NOMO-1 (cell line): Measurements from ENCODE around the gene PCDHGA2.
"Not testable (repeated sequence)": the region's sequence is repeated elsewhere in the genome, so short reads cannot be mapped to it uniquely, and the experiment has no call there.

Experiments used
- DNase-seq, 2 experiments: peaks; one replicate each; lab custom pipeline; 2025; ENCODE audit not compliant: unreplicated experiment in 2 of 2; lab: John Stamatoyannopoulos, UW

Gene PCDHGA2

DNA sequence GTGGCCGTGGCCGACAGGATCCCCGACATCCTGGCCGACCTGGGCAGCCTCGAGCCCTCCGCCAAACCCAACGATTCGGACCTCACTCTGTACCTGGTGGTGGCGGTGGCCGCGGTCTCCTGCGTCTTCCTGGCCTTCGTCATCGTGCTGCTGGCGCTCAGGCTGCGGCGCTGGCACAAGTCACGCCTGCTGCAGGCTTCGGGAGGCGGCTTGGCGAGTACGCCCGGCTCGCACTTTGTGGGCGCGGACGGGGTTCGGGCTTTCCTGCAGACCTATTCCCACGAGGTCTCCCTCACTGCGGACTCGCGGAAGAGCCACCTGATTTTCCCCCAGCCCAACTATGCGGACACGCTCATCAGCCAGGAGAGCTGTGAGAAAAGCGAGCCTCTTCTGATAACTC, 7.5 kb downstream of the PCDHGA2 start:
- not testable (repeated sequence) for DNase-seq

DNA sequence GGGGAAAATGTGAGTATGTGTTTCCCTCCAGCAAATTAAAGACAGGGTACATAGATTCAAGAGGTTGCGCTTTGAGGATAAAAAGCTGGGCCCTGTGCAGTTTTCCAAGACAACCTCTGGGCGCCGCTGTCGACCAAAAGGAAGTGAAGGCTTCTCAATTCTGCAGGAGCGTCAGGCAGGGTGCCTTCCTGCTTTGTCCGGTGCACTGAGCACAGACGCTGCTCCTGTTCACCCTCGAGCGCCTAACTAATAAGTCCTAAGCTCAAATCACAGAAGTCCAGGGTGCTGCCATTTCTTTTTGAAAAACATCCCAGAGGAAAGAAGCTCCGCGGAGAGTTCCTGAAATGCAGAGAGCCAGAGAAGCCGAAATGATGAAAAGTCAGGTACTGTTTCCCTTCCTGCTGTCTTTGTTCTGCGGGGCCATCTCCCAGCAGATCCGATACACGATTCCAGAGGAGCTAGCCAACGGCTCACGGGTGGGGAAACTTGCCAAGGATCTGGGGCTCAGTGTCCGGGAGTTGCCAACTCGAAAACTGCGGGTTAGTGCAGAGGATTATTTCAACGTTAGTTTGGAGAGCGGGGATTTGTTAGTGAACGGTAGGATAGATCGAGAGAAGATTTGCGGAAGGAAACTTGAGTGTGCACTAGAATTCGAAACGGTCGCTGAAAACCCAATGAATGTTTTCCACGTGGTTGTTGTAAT, 11.5 kb downstream of the PCDHGA2 start, which contains the start of gene PCDHGB1:
Gene PCDHGB1, plus strand, starts transcription at position 183 of the 703 bp plus-strand sequence. Its CDS starts 162 bp downstream, at position 345.
- DNase-seq, result no peak

DNA sequence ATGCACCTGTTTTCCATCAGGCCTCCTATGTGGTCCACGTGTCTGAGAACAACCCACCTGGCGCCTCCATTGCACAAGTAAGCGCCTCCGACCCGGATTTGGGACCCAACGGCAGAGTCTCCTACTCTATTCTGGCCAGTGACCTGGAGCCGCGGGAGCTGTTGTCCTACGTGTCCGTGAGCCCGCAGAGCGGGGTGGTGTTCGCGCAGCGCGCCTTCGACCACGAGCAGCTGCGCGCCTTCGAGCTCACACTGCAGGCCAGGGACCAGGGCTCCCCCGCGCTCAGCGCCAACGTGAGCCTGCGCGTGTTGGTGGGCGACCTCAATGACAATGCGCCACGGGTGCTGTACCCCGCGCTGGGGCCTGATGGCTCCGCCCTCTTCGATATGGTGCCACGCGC, 13.0 kb downstream of the PCDHGA2 start:
- DNase-seq, result no peak

DNA sequence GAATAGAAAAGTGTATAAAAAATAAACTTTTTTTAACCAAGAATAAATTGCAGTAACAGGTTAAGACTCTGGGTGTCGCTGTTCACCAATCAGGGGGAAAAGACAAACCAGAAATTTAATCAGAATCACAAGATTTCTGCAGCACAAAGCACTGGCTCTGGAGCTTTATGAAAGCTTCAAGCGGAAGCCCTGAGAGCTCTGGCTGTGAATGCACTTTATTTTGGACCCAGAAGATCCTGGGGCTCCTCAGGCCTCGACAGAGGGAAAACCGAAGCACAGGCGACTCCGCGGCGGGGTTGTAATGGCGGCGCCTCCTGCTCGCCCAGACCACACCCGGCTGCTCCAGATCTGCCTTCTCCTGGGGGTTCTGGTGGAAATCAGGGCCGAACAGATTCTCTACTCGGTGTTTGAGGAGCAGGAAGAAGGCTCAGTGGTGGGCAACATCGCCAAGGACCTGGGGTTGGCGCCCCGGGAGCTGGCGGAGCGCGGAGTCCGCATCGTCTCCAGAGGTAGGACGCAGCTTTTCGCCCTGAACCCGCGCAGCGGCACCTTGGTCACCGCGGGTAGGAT, 16.4 kb downstream of the PCDHGA2 start, which contains the start of gene PCDHGA4:
Gene PCDHGA4, plus strand, starts transcription at position 122 of the 570 bp plus-strand sequence. Its CDS starts 87 bp downstream, at position 209.
- no peak for DNase-seq

DNA sequence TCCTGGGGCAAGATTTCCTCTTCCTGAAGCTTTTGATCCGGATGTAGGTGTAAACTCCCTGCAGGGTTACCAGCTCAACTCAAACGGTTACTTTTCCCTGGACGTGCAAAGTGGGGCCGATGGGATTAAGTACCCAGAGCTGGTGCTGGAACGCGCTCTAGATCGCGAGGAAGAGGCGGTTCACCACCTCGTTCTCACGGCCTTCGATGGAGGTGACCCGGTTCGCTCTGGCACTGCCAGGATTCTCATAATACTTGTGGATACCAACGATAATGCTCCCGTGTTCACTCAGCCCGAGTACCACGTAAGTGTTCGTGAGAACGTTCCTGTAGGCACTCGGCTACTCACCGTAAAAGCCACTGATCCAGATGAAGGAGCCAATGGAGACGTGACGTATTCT, 17.1 kb downstream of the PCDHGA2 start:
- DNase-seq, result no peak

DNA sequence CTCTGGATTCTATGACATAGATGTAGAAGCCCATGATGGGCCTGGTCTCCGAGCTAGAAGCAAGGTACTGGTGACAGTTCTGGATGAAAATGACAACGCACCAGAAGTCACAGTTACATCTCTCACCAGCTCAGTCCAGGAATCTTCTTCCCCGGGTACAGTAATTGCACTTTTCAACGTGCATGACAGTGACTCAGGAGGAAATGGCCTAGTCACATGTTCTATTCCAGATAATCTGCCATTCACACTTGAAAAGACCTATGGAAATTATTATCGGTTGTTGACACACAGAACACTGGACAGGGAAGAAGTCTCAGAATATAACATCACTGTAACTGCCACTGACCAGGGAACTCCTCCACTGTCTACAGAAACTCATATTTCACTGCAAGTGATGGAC, 17.6 kb downstream of the PCDHGA2 start:
- no peak for DNase-seq

DNA sequence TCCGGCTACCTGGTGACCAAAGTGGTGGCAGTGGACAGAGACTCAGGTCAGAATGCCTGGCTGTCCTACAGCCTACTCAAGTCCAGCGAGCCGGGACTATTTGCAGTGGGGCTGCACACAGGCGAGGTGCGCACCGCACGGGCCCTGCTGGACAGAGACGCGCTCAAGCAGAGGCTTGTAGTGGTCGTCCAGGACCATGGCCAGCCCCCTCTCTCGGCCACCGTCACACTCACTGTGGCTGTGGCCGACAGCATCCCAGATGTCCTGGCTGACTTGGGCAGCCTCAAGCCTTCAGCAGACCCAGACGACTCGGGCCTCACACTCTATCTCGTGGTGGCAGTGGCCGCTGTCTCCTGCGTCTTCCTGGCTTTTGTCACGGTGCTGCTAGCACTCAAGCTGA, 18.4 kb downstream of the PCDHGA2 start:
- no peak for DNase-seq

GRCh38 chr5:141359790-141360426, 21.3 kb downstream of the PCDHGA2 start, which contains the start of gene PCDHGB2:
TSS of gene PCDHGB2 (plus strand) at chr5:141359994. CDS start at chr5:141360136, 142 bp downstream.
- peak; percentile 47 to 48 for DNase-seq

DNA sequence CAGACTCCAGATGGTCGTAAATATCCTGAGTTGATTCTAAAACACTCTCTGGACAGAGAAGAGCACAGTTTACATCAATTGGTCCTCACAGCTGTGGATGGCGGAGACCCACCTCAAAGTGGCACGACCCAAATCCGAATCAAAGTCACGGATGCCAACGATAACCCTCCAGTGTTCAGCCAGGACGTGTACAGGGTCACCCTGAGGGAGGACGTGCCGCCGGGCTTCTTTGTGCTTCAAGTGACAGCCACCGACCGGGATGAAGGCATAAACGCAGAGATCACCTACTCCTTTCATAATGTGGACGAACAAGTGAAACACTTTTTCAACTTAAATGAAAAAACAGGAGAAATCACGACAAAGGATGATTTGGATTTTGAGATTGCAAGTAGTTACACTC, 22.1 kb downstream of the PCDHGA2 start:
- DNase-seq, result no peak

- peak in 1 of 2 experiments; percentile 16 for DNase-seq
These were observed 24.2 kb downstream of the PCDHGA2 start for GRCh38 chr5:141362719-141363118.

GRCh38 chr5:141363952-141364660, 25.5 kb downstream of the PCDHGA2 start, which contains the start of gene PCDHGA5:
TSS of gene PCDHGA5 (plus strand) at chr5:141364162. CDS start at chr5:141364331, 169 bp downstream.
- no peak for DNase-seq

GRCh38 chr5:141366016-141366896, 27.7 kb downstream of the PCDHGA2 start:
- DNase-seq, result no peak

DNA sequence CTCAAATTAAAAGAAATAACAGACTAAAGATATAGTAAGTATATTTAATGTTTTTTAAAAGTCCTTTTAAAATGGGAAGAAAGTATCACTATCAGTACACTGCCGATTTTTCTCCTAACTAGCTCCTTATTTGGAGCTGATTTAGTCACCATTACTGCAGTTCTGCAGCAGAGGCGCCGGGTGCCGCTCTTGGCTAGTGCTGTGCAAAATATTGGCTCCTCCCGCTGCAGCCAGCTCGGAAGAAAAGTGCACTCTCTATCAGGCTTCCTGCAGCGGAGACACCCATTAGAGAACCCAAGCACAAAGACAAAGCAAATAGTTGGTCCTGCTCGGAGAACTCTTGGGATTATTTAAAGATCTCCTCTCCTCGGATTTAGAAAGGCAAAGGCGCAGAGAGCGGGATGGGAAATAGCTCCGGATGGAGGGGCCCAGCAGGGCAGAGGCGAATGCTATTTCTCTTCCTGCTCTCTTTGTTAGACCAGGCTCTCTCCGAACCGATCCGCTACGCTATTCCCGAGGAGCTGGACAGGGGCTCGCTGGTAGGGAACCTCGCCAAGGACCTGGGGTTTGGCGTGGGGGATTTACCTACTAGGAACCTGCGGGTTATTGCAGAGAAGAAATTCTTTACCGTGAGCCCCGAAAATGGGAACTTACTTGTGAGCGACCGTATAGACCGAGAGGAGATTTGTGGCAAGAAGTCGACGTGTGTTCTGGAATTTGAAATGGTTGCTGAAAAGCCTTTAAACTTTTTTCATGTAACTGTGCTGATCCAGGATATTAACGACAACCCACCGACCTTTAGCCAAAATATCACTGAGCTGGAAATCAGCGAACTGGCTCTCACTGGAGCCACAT, 31.7 kb downstream of the PCDHGA2 start, which contains the start of gene PCDHGB3:
Gene PCDHGB3, plus strand, starts transcription at position 249 of the 855 bp plus-strand sequence. Its CDS starts 153 bp downstream, at position 402.
- peak; percentile 48 to 59 for DNase-seq

DNA sequence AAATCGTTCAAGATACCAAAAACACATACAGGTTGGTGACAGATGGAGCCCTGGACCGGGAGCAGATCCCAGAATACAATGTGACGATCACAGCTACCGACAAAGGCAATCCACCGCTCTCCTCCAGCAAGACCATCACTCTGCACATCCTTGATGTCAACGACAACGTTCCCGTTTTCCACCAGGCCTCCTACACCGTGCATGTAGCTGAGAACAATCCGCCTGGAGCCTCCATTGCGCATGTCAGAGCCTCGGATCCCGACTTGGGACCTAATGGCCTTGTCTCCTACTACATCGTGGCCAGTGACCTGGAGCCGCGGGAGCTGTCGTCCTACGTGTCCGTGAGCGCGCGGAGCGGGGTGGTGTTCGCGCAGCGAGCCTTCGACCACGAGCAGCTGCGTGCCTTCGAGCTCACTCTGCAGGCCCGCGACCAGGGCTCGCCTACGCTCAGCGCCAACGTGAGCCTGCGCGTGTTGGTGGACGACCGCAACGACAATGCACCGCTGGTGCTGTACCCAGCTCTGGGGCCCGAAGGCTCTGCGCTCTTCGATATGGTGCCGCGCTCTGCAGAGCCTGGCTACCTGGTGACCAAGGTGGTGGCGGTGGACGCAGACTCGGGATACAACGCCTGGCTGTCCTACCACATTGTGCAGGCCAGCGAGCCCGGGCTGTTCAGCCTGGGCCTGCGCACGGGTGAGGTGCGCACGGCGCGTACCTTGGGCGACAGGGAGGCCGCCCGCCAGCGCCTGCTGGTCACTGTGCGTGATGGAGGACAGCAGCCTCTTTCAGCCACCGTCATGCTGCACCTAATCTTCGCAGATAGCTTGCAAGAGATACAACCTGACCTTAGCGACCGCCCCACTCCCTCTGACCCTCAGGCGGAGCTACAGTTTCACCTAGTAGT, 33.3 kb downstream of the PCDHGA2 start:
- DNase-seq, result no peak

DNA sequence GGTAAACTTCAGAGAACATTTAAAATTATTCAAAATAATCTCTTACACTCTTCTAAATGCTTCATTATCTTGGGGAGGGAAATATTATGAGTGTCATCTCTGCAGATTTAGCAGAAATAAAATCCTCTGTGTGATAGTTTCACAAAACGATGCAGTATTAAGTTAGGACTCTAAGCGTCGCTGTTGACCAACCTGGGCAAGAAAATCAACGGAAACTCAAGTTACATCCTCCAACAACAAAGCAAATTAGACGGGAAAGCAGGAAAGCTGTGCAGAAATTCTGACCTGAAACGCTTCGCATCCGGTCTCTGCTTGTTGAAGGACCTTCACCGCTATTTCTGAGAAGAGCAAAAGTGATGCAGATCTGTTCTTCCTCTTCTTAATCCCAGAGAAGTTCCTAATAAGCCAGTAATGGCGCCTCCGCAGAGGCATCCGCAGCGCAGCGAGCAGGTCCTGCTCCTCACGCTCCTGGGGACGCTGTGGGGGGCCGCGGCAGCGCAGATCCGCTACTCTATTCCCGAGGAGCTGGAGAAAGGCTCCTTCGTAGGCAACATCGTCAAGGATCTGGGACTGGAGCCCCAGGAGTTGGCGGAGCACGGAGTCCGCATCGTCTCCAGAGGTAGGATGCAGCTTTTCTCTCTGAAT, 35.2 kb downstream of the PCDHGA2 start, which contains the start of gene PCDHGA6:
Gene PCDHGA6, plus strand, starts transcription at position 219 of the 645 bp plus-strand sequence. Its CDS starts 193 bp downstream, at position 412.
- DNase-seq, result no peak

DNA sequence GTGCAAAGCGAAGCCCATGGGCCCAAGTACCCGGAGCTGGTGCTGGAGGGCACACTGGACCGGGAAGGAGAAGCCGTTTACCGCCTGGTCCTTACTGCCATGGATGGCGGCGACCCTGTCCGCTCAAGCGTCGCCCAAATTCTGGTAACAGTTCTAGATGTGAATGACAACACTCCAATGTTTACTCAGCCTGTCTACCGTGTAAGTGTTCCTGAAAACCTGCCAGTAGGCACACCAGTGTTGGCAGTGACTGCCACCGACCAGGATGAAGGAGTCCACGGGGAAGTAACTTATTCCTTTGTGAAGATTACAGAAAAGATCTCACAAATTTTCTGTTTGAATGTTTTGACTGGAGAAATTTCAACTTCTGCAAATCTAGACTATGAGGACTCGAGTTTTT, 36.1 kb downstream of the PCDHGA2 start:
- no peak for DNase-seq

DNA sequence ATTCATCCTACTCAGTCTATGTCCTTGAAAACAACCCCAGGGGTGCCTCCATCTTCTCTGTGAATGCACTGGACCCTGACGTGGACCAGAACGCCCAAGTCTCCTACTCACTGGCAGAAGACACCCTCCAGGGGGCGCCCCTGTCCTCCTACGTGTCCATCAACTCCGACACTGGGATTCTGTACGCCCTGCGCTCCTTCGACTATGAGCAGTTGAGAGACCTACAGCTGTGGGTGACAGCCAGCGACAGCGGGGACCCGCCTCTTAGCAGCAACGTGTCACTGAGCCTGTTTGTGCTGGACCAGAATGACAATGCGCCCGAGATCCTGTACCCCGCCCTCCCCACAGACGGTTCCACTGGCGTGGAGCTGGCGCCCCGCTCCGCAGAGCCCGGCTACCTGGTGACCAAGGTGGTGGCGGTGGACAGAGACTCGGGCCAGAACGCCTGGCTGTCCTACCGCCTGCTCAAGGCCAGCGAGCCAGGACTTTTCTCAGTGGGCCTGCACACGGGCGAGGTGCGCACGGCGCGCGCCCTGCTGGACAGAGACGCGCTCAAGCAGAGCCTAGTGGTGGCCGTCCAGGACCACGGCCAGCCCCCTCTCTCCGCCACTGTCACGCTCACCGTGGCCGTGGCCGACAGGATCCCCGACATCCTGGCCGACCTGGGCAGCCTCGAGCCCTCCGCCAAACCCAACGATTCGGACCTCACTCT, 37.0 kb downstream of the PCDHGA2 start:
- DNase-seq, result not testable (repeated sequence)
